Spleen (tissue), 11 donors: ENCODE results near the gene ABHD13. TPM values are rescaled to one million over a fixed set of nuclear protein-coding genes. Genes with fewer than 3 reads are reported as not detected.
A peak's percentile ranks its signal among the peaks of the same experiment; 100 is the strongest.

Experiments used
- DNase-seq: peaks from one replicate; pipeline ENCODE4 v3.0.0-alpha.2; 2020
- H3K27ac ChIP-seq, 8 donors: fragments of 200-600 bp; sonication (generic) in 7 of 8; 1 replicate in 4 of 8; 2 replicates in 4 of 8; pipeline versions ENCODE4 v1.5.0 to v1.8.0; 2016 to 2021; ENCODE audit warnings: inconsistent platforms in 4 of 8, mild to moderate bottlenecking in 4 of 8, moderate library complexity in 1 of 8
- H3K27me3 ChIP-seq, 7 donors: fragments of 200-600 bp; sonication (generic) in 6 of 7; replicated peaks in 1 of 7; 1 replicate in 4 of 7; 2 replicates in 3 of 7; pipeline versions ENCODE4 v1.5.0 to v1.8.0; 2016 to 2021; ENCODE audit warnings: inconsistent platforms in 3 of 7, mild to moderate bottlenecking in 1 of 7
- H3K36me3 ChIP-seq, 6 donors: fragments of 200-600 bp; sonication (generic) in 5 of 6; 1 replicate in 4 of 6; 2 replicates in 2 of 6; pipeline versions ENCODE4 v1.5.0 to v1.8.0; 2016 to 2021; ENCODE audit warnings: inconsistent platforms in 2 of 6
- H3K4me1 ChIP-seq, 6 donors: fragments of 200-600 bp; sonication (generic) in 5 of 6; 1 replicate in 3 of 6; 2 replicates in 3 of 6; pipeline versions ENCODE4 v1.5.0 to v1.8.0; 2016 to 2021; ENCODE audit warnings: inconsistent platforms in 3 of 6
- H3K4me3 ChIP-seq, 8 donors: fragments of 200-600 bp; sonication (generic) in 7 of 8; 1 replicate in 4 of 8; 2 replicates in 4 of 8; pipeline versions ENCODE4 v1.5.0 to v1.8.0; 2016 to 2021; ENCODE audit warnings: inconsistent platforms in 4 of 8, mild to moderate bottlenecking in 4 of 8, moderate library complexity in 2 of 8
- H3K9me3 ChIP-seq, 8 donors: fragments of 200-600 bp; sonication (generic) in 7 of 8; 1 replicate in 4 of 8; 2 replicates in 4 of 8; pipeline versions ENCODE4 v1.5.0 to v1.8.0; 2016 to 2021; ENCODE audit warnings: inconsistent platforms in 4 of 8
- CTCF ChIP-seq, 11 experiments: fragments of 200-600 bp in 7 of 11; fragments of 450-650 bp in 4 of 11; sonication (generic) in 4 of 11; IDR thresholded peaks in 8 of 11; conservative IDR thresholded peaks in 3 of 11; 1 replicate in 7 of 11; 2 replicates in 4 of 11; pipeline versions ENCODE4 v1.4.0 to v1.8.0; 2016 to 2021; ENCODE audit warnings: antibody characterized with exemption in 11 of 11, inconsistent platforms in 4 of 11, mild to moderate bottlenecking in 1 of 11
- POLR2A ChIP-seq, 3 donors: fragments of 450-650 bp; IDR thresholded peaks; one replicate each; pipeline ENCODE4 v1.5.1; 2017; ENCODE audit warnings: antibody characterized with exemption in 3 of 3, mild to moderate bottlenecking in 1 of 3
- POLR2AphosphoS5 ChIP-seq, 3 donors: sonication (generic); formaldehyde crosslinking; IDR thresholded peaks; one replicate each; pipeline ENCODE4 v1.5.1; 2017; ENCODE audit warnings: antibody characterized with exemption in 3 of 3
- WGBS, 5 donors: extraction: QIAGEN DNeasy Blood & Tissue Kit in 3 of 5; methylation state at CpG; one replicate each; pipeline versions ENCODE4 v1.1.5 to v1.1.7; 2013 to 2018; 5-methylcytosine and 5-hydroxymethylcytosine counted together
- intact Hi-C: fragments of 100-400 bp; cut with DNase I; formaldehyde crosslinking; loops from one replicate; pipeline ENCODE4 v1.15.0; 2023; ENCODE audit warnings: low total_unique reads
- polyA plus RNA-seq, 3 donors: library from polyadenylated mRNA; stranded (reverse); fragments of 200-250 nt; gene quantifications; one replicate each; pipeline ENCODE4 v1.2.1, GENCODE V29; 2013
- total RNA-seq, 7 donors: library from RNA; depleted of rRNA in 3 of 7; stranded (reverse); fragments of >200 nt in 3 of 7; fragmentation: NEBNext Ultra II Directional in 4 of 7; extraction: Animal tissue kit (Norgen Biotek cat#: 25700) in 4 of 7; gene quantifications; one replicate each; pipeline versions ENCODE4 v1.1.0 to v1.2.1, GENCODE V29; 2016 to 2021
- donor health status: healthy with polysubstance abuse.
- donor health status: DM: no; HTN: no; CAD: no; lungs with moderate emphysema.
- donor health status: DM: no; HTN: no; CAD: no.
- donor health status: Bipolar disorder and iron deficiency.
- donor health status: healthy.
- donor health status: DM: no; HTN: no; CAD: no.
- donor health status: DM: yes; HTN: yes; CAD: no.

The ABHD13 gene
- total and polyA plus RNA-seq, 10 donors: 4.8 to 22.6 (median 12.7) TPM

DNA sequence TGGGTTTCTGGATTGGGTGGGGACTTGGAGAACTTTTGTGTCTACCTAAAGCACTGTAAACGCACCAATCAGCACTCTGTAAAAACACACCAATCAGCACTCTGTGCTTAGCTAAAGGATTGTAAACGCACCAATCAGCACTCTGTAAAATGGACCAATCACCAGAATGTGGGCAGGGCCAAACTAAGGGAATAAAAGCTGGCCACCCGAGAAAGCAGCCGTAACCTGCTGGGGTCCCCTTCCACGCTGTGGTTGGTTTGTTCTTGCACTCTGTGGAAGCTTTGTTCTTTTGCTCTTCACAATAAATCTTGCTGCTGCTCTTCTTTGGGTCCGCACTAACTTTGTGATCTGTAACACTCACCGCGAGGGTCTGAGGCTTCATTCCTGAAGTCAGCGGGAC lies 40.1 kb upstream of the ABHD13 start:
- Histone ChIP-seq H3K9me3 (peaks cover 0 to 13% (median 4%) of the 10 kb centered on the region in 8 donors), H3K27ac (no peak overlapping the region), H3K36me3 (no peaks in the 10 kb centered on the region), H3K27me3 (no peaks in the 10 kb centered on the region), H3K4me3 (no peak overlapping the region), H3K4me1 (no peaks in the 10 kb centered on the region)
- DNase-seq: no peak
- no peak for TF ChIP-seq CTCF (IDR thresholded peaks at IDR 0.05 in 8 of 11, conservative IDR thresholded peaks at IDR 0.05 in 3 of 11)
- no peak for TF ChIP-seq POLR2AphosphoS5 (IDR thresholded peaks at IDR 0.05)
- no peak for TF ChIP-seq POLR2A (IDR thresholded peaks at IDR 0.05)
- intact Hi-C loops: no loop called here
- WGBS, 5 donors: 84 to 90% (median 86%) methylated on average over 9 of the region's 9 CpGs

- no peak for DNase-seq
- intact Hi-C loops: no loop called here
- Histone ChIP-seq H3K36me3 (no peaks in the 10 kb centered on the region), H3K4me1 (peaks cover 0 to 9% (median 0%) of the 10 kb centered on the region in 6 donors), H3K4me3 (no peak overlapping the region), H3K27me3 (no peaks in the 10 kb centered on the region), H3K27ac (no peak overlapping the region), H3K9me3 (no peaks in the 10 kb centered on the region)
- 73 to 84% (median 79%) methylated on average over 3 of the region's 3 CpGs for WGBS, 5 donors
- TF ChIP-seq POLR2AphosphoS5 (IDR thresholded peaks at IDR 0.05) (no peak), CTCF (IDR thresholded peaks at IDR 0.05 in 8 of 11, conservative IDR thresholded peaks at IDR 0.05 in 3 of 11) (no peak), POLR2A (IDR thresholded peaks at IDR 0.05) (no peak)
These were observed 35.5 kb upstream of the ABHD13 start for GRCh38 chr13:108182652-108183051.

DNA sequence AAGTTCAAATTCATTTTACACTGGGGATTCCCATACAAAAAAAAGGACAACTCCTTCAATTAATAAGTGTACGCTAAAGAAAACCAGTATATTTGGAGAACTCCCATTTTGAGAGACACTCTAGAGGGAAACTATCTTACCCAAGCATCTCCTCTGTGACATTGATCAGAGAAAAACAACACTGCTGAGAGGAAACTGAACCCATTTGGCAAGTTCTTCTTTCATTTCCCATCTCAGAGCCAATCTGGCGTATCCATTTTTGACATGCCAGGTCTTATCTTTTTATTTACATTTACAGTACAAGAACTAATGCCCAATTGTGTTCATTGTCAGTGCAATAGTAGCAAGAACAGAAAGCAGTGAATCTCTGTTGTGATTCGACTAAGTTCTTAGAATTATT lies 33.0 kb upstream of the ABHD13 start:
- WGBS, 5 donors: 63 to 74% (median 67%) methylated on average over 3 of the region's 3 CpGs
- no peak for DNase-seq
- TF ChIP-seq POLR2AphosphoS5 (IDR thresholded peaks at IDR 0.05) (no peak), POLR2A (IDR thresholded peaks at IDR 0.05) (no peak), CTCF (IDR thresholded peaks at IDR 0.05 in 8 of 11, conservative IDR thresholded peaks at IDR 0.05 in 3 of 11) (no peak)

DNA sequence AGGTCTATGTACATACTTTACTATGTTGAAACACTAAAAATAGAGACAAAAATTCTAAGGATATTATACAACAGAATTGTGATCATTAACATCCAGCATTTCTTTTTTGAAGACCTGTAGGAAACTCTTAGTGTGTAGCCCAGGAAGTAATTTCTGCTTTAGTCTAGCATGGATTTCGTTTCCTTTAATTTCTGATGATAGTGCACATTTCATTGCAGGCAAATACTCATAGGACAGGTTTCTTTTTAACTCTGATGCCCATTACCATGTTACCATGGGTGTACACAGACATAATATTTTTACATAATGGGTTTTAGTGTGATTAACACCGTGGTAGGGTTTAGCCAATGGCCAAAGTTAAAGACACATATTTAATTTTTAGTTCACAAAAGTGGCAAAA lies 29.9 kb upstream of the ABHD13 start:
- Histone ChIP-seq H3K4me1 (peaks cover 0 to 9% (median 0%) of the 10 kb centered on the region in 6 donors), H3K36me3 (no peaks in the 10 kb centered on the region), H3K27ac (no peak overlapping the region), H3K27me3 (no peaks in the 10 kb centered on the region), H3K4me3 (no peak overlapping the region), H3K9me3 (no peaks in the 10 kb centered on the region)
- intact Hi-C loops: no loop called here
- no peak for DNase-seq
- TF ChIP-seq CTCF (IDR thresholded peaks at IDR 0.05 in 8 of 11, conservative IDR thresholded peaks at IDR 0.05 in 3 of 11): no peak
- TF ChIP-seq POLR2AphosphoS5 (IDR thresholded peaks at IDR 0.05): no peak
- no peak for TF ChIP-seq POLR2A (IDR thresholded peaks at IDR 0.05)
- WGBS, 5 donors: 54 to 68% (median 60%) methylated on average over 2 of the region's 2 CpGs

More for the DNA sequence above, 33.0 kb upstream of the ABHD13 start:
- no peaks in the 10 kb centered on the region for H3K27me3 ChIP-seq
- intact Hi-C loops: no loop called here
- H3K9me3 ChIP-seq: no peaks in the 10 kb centered on the region
- H3K4me3 ChIP-seq: no peak overlapping the region
- H3K27ac ChIP-seq: peak overlapping the region in 6 of 8 donors; percentile 28 to 64 (median 42)
- H3K4me1 ChIP-seq: peaks cover 0 to 9% (median 0%) of the 10 kb centered on the region in 6 donors
- no peaks in the 10 kb centered on the region for H3K36me3 ChIP-seq
